B cell (primary cell): Measurements from ENCODE around the gene ENG. TPM values are rescaled to one million over a fixed set of nuclear protein-coding genes. Genes with fewer than 3 reads are reported as not detected.
A peak's percentile ranks its signal among the peaks of the same experiment; 100 is the strongest.

Source experiments
- ATAC-seq: fragments of 200-7000 bp; cut with Tn5 transposase; one replicate; pipeline ENCODE4 v1.10.0; 2021; ENCODE audit warnings: low read depth, mild to moderate bottlenecking, moderate number of reproducible peaks, moderate library complexity
- CTCF ChIA-PET: fragments of 350-600 bp; sonication (Branson Sonifier 250); formaldehyde crosslinking; loops from one replicate; lab custom pipeline; 2021; ENCODE audit warnings: antibody characterized with exemption, inconsistent platforms; lab: Charles Lee
- POLR2A ChIA-PET: fragments of 350-600 bp; sonication (Branson Sonifier 250); formaldehyde crosslinking; loops from one replicate; lab custom pipeline; 2021; ENCODE audit warnings: antibody characterized with exemption; lab: Charles Lee
- DNase-seq: peaks from one replicate; pipeline ENCODE4 v3.0.0; 2013
- H2AFZ ChIP-seq: 2 replicates; pipeline ENCODE4 v1.6.1; 2012; ENCODE audit warnings: mild to moderate bottlenecking, low read depth, low read length; ENCODE audit not compliant: insufficient read depth, poor library complexity, severe bottlenecking
- H3K27ac ChIP-seq, 2 donors: 1 replicate in 1 of 2; 2 replicates in 1 of 2; pipeline ENCODE4 v1.5.1; 2012 to 2013; ENCODE audit warnings: low read length in 2 of 2, mild to moderate bottlenecking in 2 of 2, moderate library complexity in 1 of 2
- H3K27me3 ChIP-seq, 4 experiments: fragments of 200-600 bp in 1 of 4; sonication (generic) in 1 of 4; replicated peaks in 1 of 4; 1 replicate in 2 of 4; 2 replicates in 2 of 4; pipeline versions ENCODE4 v1.6.1 to v1.7.0; 2013 to 2016; ENCODE audit warnings: low read length in 3 of 4, mild to moderate bottlenecking in 2 of 4, mixed read lengths in 1 of 4, moderate library complexity in 1 of 4; ENCODE audit not compliant: insufficient read depth in 4 of 4, control insufficient read depth in 3 of 4; ENCODE audit errors: control extremely low read depth in 1 of 4
- H3K36me3 ChIP-seq, 2 experiments: replicated peaks in 1 of 2; 1 replicate in 1 of 2; 2 replicates in 1 of 2; pipeline versions ENCODE4 v1.6.1 to v1.7.1; 2013; ENCODE audit warnings: low read length in 1 of 2; ENCODE audit not compliant: insufficient read depth in 2 of 2, control insufficient read depth in 1 of 2; ENCODE audit errors: control extremely low read depth in 1 of 2, extremely low read depth in 1 of 2
- H3K4me1 ChIP-seq, 2 donors: fragments of 200-600 bp in 1 of 2; sonication (generic) in 1 of 2; 1 replicate in 1 of 2; 2 replicates in 1 of 2; pipeline versions ENCODE4 v1.5.1 to v1.6.1; 2013 to 2017; ENCODE audit warnings: low read length in 2 of 2; ENCODE audit not compliant: control insufficient read depth in 2 of 2, insufficient read depth in 2 of 2
- H3K4me2 ChIP-seq: replicated peaks from 2 replicates; pipeline ENCODE3; 2012; ENCODE audit warnings: mild to moderate bottlenecking, low read depth, low read length; ENCODE audit not compliant: poor library complexity, severe bottlenecking
- H3K4me3 ChIP-seq, 5 experiments: fragments of 200-600 bp in 1 of 5; sonication (generic) in 1 of 5; 1 replicate in 3 of 5; 2 replicates in 2 of 5; pipeline versions ENCODE4 v1.5.1 to v1.7.0; 2011 to 2016; ENCODE audit warnings: low read length in 4 of 5, mild to moderate bottlenecking in 4 of 5, low read depth in 2 of 5, control low read depth in 1 of 5, moderate library complexity in 1 of 5; ENCODE audit not compliant: insufficient read depth in 1 of 5; ENCODE audit errors: control extremely low read depth in 1 of 5, extremely low read depth in 1 of 5
- H3K79me2 ChIP-seq: fragments of 200-600 bp; sonication (generic); one replicate; pipeline ENCODE4 v1.6.0; 2016; ENCODE audit warnings: low read length; ENCODE audit not compliant: control insufficient read depth, insufficient read depth
- H3K9ac ChIP-seq: fragments of 200-600 bp; sonication (generic); 2 replicates; pipeline ENCODE4 v1.6.1; 2017; ENCODE audit warnings: mild to moderate bottlenecking, low read length, moderate library complexity
- H3K9me3 ChIP-seq, 3 donors: one replicate each; pipeline versions ENCODE4 v1.6.1 to v1.7.1; 2013; ENCODE audit warnings: low read length in 2 of 3; ENCODE audit not compliant: control insufficient read depth in 2 of 3, insufficient read depth in 1 of 3; ENCODE audit errors: control extremely low read depth in 1 of 3
- H4K20me1 ChIP-seq: 2 replicates; pipeline ENCODE4 v1.6.0; 2012; ENCODE audit warnings: mild to moderate bottlenecking, low read length; ENCODE audit not compliant: insufficient read depth, control insufficient read depth, poor library complexity, severe bottlenecking
- H3K27ac Mint-ChIP-seq: one replicate; pipeline ENCODE4 v1.8.0; 2021; ENCODE audit warnings: mixed read lengths
- H3K27me3 Mint-ChIP-seq: one replicate; pipeline ENCODE4 v1.8.0; 2021; ENCODE audit warnings: mixed read lengths
- H3K4me1 Mint-ChIP-seq: one replicate; pipeline ENCODE4 v1.8.0; 2021; ENCODE audit warnings: mixed read lengths
- H3K4me3 Mint-ChIP-seq: one replicate; pipeline ENCODE4 v1.8.0; 2021; ENCODE audit warnings: mixed read lengths
- H3K9me3 Mint-ChIP-seq: one replicate; pipeline ENCODE4 v1.8.0; 2022; ENCODE audit warnings: mixed read lengths; ENCODE audit not compliant: insufficient read depth
- CTCF ChIP-seq: fragments of 200-600 bp; IDR thresholded peaks from one replicate; pipeline ENCODE4 v1.8.0; 2022; ENCODE audit warnings: antibody characterized with exemption, mild to moderate bottlenecking
- EZH2 ChIP-seq: IDR thresholded peaks from 2 replicates; pipeline ENCODE4 v1.6.1; 2012; ENCODE audit warnings: borderline replicate concordance, low read depth, mild to moderate bottlenecking, moderate library complexity, low read length; ENCODE audit not compliant: insufficient read depth, poor library complexity, severe bottlenecking
- WGBS: methylation state at CpG from one replicate; pipeline ENCODE4 v1.1.5; 2013; ENCODE audit warnings: missing lambda C conversion rate; ENCODE audit not compliant: insufficient coverage; 5-methylcytosine and 5-hydroxymethylcytosine counted together
- intact Hi-C: fragments of 100-400 bp; cut with micrococcal nuclease; formaldehyde crosslinking; loops from one replicate; pipeline ENCODE4 v1.10.0; 2022
- polyA plus RNA-seq: library from polyadenylated mRNA; depleted of rRNA; stranded (reverse); fragments of >200 nt; gene quantifications from 2 replicates; pipeline ENCODE4 v1.2.3, GENCODE V29; 2012
- total RNA-seq, 2 donors: library from RNA; stranded (reverse); fragments of 120-200 nt in 1 of 2; gene quantifications; 1 replicate in 1 of 2; 2 replicates in 1 of 2; pipeline versions ENCODE4 v1.2.3 to v1.2.4, GENCODE V29; 2013 to 2022

The ENG gene
- total and polyA plus RNA-seq, 2 donors (not counting 1 experiment from before 2014, with no cell fraction given) = 5.4 to 12.6 TPM

GRCh38 chr9:127899128-127899943, 44.9 kb upstream of the ENG start, which contains the start of gene ST6GALNAC6:
Gene ST6GALNAC6, minus strand, starts transcription at chr9:127899603. Its CDS starts 1,622 bp downstream, at chr9:127897981.
- intact Hi-C loops = loop anchor here (1.0 kb wide), 1 partner anchor 18 kb away; the partner anchor contains the start of gene ST6GALNAC4
- DNase-seq = peak; percentile 82
- Mint-ChIP-seq H3K27ac (peak within 1 kb of the TSS; percentile 88), H3K4me3 (peak within 1 kb of the TSS; percentile 90), H3K4me1 (peaks cover 51% of the 10 kb centered on the region), H3K27me3 (no peaks in the 10 kb centered on the region), H3K9me3 (no peaks in the 10 kb centered on the region)
- TF ChIP-seq CTCF = no peak
- no peak for TF ChIP-seq EZH2
- H3K9me3 ChIP-seq = peaks cover 0 to 27% (median 6%) of the 10 kb centered on the region in 3 donors
- ATAC-seq = peak; percentile 81
- ChIA-PET CTCF (interaction anchor here (1.2 to 2.9 kb wide), 6 partner anchors 18 to 309 kb away, joined by 3 to 12 read pairs (median 5); partner anchors contain the start of gene TOR2A), POLR2A (interaction anchor here (0.5 to 12.6 kb wide), 3 partner anchors 11 to 29 kb away, joined by 6 to 228 read pairs (median 7); partner anchors contain the start of gene ST6GALNAC4)
- peak within 1 kb of the TSS; percentile 97 for H3K4me2 ChIP-seq
- under 1% methylated on average over 68 of the region's 89 CpGs for WGBS
- peaks cover 19% of the 10 kb centered on the region for H3K79me2 ChIP-seq
- peaks cover 41 to 69% of the 10 kb centered on the region in 2 donors for H3K4me1 ChIP-seq
- no peaks in the 10 kb centered on the region for H3K27me3 ChIP-seq
- H2AFZ ChIP-seq = peak within 1 kb of the TSS; percentile 77
- peak within 1 kb of the TSS; percentile 61 to 83 (median 82) for H3K4me3 ChIP-seq
- peak within 1 kb of the TSS; percentile 56 to 66 for H3K27ac ChIP-seq
- H3K36me3 ChIP-seq = peaks cover 0 to 20% of the 10 kb centered on the region in 2 experiments
- peak within 1 kb of the TSS; percentile 88 for H3K9ac ChIP-seq
- peaks cover 5% of the 10 kb centered on the region for H4K20me1 ChIP-seq
